Psoas muscle (tissue), 8 donors: Measurements from ENCODE around the gene TMTC2. TPM values are rescaled to one million over a fixed set of nuclear protein-coding genes. Genes with fewer than 3 reads are reported as not detected.

ENCODE experiments used
- ATAC-seq, 4 donors: fragments of 200-7000 bp; cut with Tn5 transposase; one replicate each; pipeline ENCODE4 v1.9.1; 2020; ENCODE audit warnings: moderate library complexity in 3 of 4, mild to moderate bottlenecking in 2 of 4
- DNase-seq, 2 donors: peaks; one replicate each; pipeline ENCODE4 v3.0.0-alpha.2; 2020
- H3K27ac ChIP-seq: fragments of 200-600 bp; one replicate; pipeline ENCODE4 v1.8.0; 2022
- H3K27me3 ChIP-seq, 3 donors: fragments of 200-600 bp in 1 of 3; one replicate each; pipeline versions ENCODE4 v1.6.1 to v1.8.0; 2013 to 2022; ENCODE audit warnings: low read length in 2 of 3, mild to moderate bottlenecking in 2 of 3, moderate library complexity in 1 of 3; ENCODE audit not compliant: insufficient read depth in 3 of 3
- H3K36me3 ChIP-seq, 2 donors: fragments of 200-600 bp in 1 of 2; one replicate each; pipeline versions ENCODE4 v1.6.1 to v1.8.0; 2013 to 2022; ENCODE audit warnings: low read depth in 1 of 2, mild to moderate bottlenecking in 1 of 2, moderate library complexity in 1 of 2; ENCODE audit not compliant: insufficient read depth in 1 of 2
- H3K4me1 ChIP-seq: fragments of 200-600 bp; one replicate; pipeline ENCODE4 v1.8.0; 2022
- H3K4me3 ChIP-seq: fragments of 200-600 bp; one replicate; pipeline ENCODE4 v1.8.0; 2022; ENCODE audit warnings: mild to moderate bottlenecking
- H3K9me3 ChIP-seq: fragments of 200-600 bp; one replicate; pipeline ENCODE4 v1.8.0; 2022
- WGBS, 3 donors: extraction: QIAGEN DNeasy Blood & Tissue Kit; methylation state at CpG; one replicate each; pipeline versions ENCODE4 v1.1.6 to v1.1.7; 2013; 5-methylcytosine and 5-hydroxymethylcytosine counted together
- intact Hi-C, 2 donors: fragments of 100-400 bp; cut with DNase I; formaldehyde crosslinking; loops; one replicate each; pipeline versions ENCODE4 v1.11.0 to v1.14.2; 2022
- polyA plus RNA-seq, 3 donors: library from polyadenylated mRNA; stranded (reverse); fragments of 200-250 nt; gene quantifications; one replicate each; pipeline ENCODE4 v1.2.3, GENCODE V29; 2013
- total RNA-seq, 4 donors: library from RNA; stranded (reverse); fragmentation: NEBNext Ultra II Directional in 2 of 4; extraction: Animal tissue kit (Norgen Biotek cat#: 25700) in 2 of 4; gene quantifications; one replicate each; pipeline versions ENCODE4 v1.2.1 to v1.2.4, GENCODE V29; 2021 to 2023
- TF ChIP-seq, protein P1 (sequence below): fragments of 200-600 bp; IDR thresholded peaks from one replicate; pipeline ENCODE4 v1.8.0; 2022; ENCODE audit warnings: antibody characterized with exemption
- donor health status: healthy with polysubstance abuse.
- donor health status: DM: no; HTN: no; CAD: no; lungs with moderate emphysema.
- donor health status: Bipolar disorder and iron deficiency.
- donor health status: healthy.
- donor health status: DM: yes; HTN: yes; CAD: no.
- donor health status: DM: no; HTN: no; CAD: no.
- donor health status: DM: no; HTN: no; CAD: no.
- donor health status: DM: yes; HTN: yes; CAD: no.

The TMTC2 gene
- total and polyA plus RNA-seq, 7 donors = 0.85 to 2.7 (median 1.8) TPM

DNA sequence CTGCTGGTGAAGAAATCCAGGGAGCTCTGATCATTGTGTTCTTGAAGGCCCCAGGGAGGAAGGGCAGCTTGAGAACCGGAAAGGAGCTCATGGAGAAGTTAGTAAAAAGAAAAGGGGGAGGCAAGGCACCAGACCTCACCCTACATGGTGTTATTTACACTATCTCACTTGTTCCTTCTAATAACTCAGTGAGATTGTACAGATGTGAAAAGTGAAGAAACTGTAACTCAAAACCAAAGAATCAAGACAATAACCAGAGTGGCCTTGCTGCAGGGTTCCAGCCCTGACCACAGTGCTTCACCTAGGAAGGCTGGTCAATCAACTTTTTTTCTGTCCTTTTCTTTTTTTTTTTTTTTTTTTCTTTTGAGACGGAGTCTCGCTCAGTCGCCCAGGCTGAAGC is 353.6 kb downstream of the TMTC2 start:
- TF ChIP-seq, protein P1, sequence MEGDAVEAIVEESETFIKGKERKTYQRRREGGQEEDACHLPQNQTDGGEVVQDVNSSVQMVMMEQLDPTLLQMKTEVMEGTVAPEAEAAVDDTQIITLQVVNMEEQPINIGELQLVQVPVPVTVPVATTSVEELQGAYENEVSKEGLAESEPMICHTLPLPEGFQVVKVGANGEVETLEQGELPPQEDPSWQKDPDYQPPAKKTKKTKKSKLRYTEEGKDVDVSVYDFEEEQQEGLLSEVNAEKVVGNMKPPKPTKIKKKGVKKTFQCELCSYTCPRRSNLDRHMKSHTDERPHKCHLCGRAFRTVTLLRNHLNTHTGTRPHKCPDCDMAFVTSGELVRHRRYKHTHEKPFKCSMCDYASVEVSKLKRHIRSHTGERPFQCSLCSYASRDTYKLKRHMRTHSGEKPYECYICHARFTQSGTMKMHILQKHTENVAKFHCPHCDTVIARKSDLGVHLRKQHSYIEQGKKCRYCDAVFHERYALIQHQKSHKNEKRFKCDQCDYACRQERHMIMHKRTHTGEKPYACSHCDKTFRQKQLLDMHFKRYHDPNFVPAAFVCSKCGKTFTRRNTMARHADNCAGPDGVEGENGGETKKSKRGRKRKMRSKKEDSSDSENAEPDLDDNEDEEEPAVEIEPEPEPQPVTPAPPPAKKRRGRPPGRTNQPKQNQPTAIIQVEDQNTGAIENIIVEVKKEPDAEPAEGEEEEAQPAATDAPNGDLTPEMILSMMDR = no peak
- no peaks in the 10 kb centered on the region for H3K4me1 ChIP-seq
- no peak overlapping the region for H3K4me3 ChIP-seq
- H3K36me3 ChIP-seq = no peaks in the 10 kb centered on the region
- DNase-seq (no peak), ATAC-seq (no peak)
- 83 to 91% (median 87%) methylated on average over 4 of the region's 4 CpGs for WGBS, 3 donors
- no peaks in the 10 kb centered on the region for H3K27me3 ChIP-seq
- H3K27ac ChIP-seq = no peak overlapping the region
- intact Hi-C loops = no loop called here
- H3K9me3 ChIP-seq = no peaks in the 10 kb centered on the region

DNA sequence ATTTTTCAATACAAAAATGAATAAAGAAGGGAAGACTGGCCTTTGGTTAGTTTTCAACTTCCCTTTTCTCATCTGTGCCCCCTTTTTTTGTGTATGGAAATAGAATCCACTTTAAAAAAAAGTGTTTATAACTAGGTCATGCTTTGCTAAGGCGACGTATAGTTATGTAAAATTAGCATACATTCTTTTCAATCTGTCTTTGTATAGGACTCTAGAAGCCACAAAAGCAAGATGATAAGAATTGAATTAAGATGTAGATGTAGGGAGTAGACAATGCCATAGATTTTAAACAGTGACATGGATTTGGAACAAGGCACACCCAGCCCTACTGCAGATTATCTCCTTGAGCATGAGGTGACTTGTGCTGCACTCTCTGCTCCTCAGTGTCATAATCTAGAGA is 354.3 kb downstream of the TMTC2 start:
- no peak overlapping the region for H3K27ac ChIP-seq
- 94 to 99% (median 98%) methylated on average over 2 of the region's 2 CpGs for WGBS, 3 donors
- DNase-seq = no peak

DNA sequence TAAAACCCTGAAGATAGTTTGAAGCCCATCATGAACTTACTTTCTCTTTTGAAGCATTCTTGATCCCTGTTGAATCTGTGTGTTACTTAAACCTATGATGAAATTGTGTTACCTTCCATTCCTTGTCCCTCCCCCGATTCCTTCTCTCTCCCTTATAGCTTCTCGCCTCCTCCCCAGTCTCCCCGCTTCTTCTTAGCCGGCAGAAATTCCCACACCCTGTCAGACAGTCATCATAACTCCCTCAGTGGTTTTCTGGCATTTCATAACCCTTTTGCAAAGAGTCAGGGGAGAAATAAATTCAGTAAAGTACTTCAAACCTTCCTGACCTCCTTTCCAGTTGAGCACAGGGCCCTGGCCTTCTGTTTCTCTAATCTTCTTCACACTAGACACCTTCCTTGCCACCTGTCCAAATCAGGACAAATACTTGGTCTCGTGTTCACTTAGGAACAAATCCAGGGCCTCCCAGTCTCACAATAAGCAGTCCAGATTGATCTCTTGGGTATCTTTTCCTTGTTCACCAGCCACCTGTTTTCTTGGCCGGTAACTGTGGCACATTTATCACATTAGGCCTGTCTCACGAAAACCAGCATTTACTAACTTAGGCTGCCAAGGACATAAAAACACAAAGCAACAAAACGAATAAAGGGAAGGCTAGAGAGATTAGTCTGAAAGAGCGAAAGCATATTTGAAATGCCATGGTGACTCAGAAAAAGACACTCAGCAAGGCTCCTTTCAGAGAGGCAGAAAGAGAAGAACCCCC is 355.9 kb downstream of the TMTC2 start:
- Histone ChIP-seq H3K27me3 (no peaks in the 10 kb centered on the region), H3K27ac (no peak overlapping the region), H3K4me3 (no peak overlapping the region), H3K4me1 (no peaks in the 10 kb centered on the region), H3K36me3 (no peaks in the 10 kb centered on the region), H3K9me3 (no peaks in the 10 kb centered on the region)
- intact Hi-C loops = no loop called here
- ATAC-seq (no peak), DNase-seq (no peak)
- TF ChIP-seq, protein P1 = no peak
- WGBS, 3 donors = 26 to 46% (median 38%) methylated on average over 9 of the region's 9 CpGs

More for the DNA sequence above, 354.3 kb downstream of the TMTC2 start:
- Histone ChIP-seq H3K27me3 (no peaks in the 10 kb centered on the region), H3K4me3 (no peak overlapping the region), H3K9me3 (no peaks in the 10 kb centered on the region), H3K36me3 (no peaks in the 10 kb centered on the region), H3K4me1 (no peaks in the 10 kb centered on the region)
- intact Hi-C loops = no loop called here
- TF ChIP-seq, protein P1 = no peak
- ATAC-seq = no peak

DNA sequence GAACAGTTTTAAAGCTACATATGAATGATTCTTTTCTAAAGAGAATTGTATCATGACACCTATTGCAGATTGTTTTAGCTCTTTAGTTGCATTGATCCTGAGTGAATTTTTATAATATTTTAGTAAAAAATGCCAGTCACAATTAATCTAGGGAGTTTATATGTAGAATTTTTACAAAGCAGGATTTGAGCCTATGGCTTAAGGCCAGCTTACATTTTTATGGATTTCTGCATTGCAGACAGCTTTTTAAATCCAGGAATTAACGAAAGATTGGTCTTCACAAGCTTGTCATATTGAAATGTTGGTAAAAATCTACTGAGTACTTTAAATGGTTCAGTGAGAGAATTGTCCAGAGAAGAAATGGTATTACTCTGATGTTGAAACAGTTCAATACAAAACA is 358.0 kb downstream of the TMTC2 start:
- no peak overlapping the region for H3K27ac ChIP-seq
- no peaks in the 10 kb centered on the region for H3K4me1 ChIP-seq
- no peaks in the 10 kb centered on the region for H3K36me3 ChIP-seq
- TF ChIP-seq, protein P1 = no peak
- intact Hi-C loops = no loop called here
- DNase-seq = no peak
- no peaks in the 10 kb centered on the region for H3K9me3 ChIP-seq
- H3K27me3 ChIP-seq = no peaks in the 10 kb centered on the region
- no peak overlapping the region for H3K4me3 ChIP-seq
- no peak for ATAC-seq
- 44 to 73% (median 58%) methylated on average over 1 of the region's 1 CpG for WGBS, 3 donors

DNA sequence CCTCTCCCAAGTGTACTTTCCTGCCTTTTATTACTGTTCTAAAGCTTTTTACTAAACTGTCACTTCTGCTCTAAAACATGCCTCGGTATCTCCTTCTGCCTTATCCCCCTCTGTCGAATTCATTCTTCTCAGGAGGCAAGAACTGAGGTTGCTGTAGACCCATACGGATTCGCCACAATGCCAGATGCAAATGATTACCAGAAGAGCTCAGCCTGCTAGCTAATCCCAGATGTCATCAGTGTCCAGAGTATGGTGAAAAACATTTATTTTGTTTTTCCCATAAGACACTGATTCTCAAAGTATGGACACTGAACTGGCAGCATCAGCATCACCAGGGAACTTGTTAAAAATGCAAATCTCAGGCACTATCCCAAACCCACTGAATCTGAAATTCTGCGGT is 359.3 kb downstream of the TMTC2 start:
- H3K27me3 ChIP-seq = no peaks in the 10 kb centered on the region
- H3K9me3 ChIP-seq = no peaks in the 10 kb centered on the region
- no peaks in the 10 kb centered on the region for H3K36me3 ChIP-seq
- H3K27ac ChIP-seq = no peak overlapping the region
- no peak for DNase-seq
- intact Hi-C loops = no loop called here
- H3K4me3 ChIP-seq = no peak overlapping the region
- no peak for ATAC-seq
- H3K4me1 ChIP-seq = no peaks in the 10 kb centered on the region
- TF ChIP-seq, protein P1 = no peak
- 80 to 85% (median 84%) methylated on average over 5 of the region's 5 CpGs for WGBS, 3 donors
